Endothelial cell (in vitro differentiated cells): ENCODE measurements around the gene GIPC1. TPM values are rescaled to one million over a fixed set of nuclear protein-coding genes. Genes with fewer than 3 reads are reported as not detected.

Experiments
- DNase-seq: peaks from one replicate; pipeline ENCODE4 v3.0.0; 2021; ENCODE audit warnings: low spot score
- H3K27ac Mint-ChIP-seq: one replicate; pipeline ENCODE4 v1.8.0; 2021; ENCODE audit warnings: mixed read lengths, inconsistent platforms; ENCODE audit not compliant: unreplicated experiment
- H3K27me3 Mint-ChIP-seq: one replicate; pipeline ENCODE4 v1.8.0; 2021; ENCODE audit warnings: mild to moderate bottlenecking, moderate library complexity, mixed read lengths, inconsistent platforms; ENCODE audit not compliant: unreplicated experiment
- H3K36me3 Mint-ChIP-seq: one replicate; pipeline ENCODE4 v1.8.0; 2021; ENCODE audit warnings: mild to moderate bottlenecking, low read depth, mixed read lengths, inconsistent platforms; ENCODE audit not compliant: unreplicated experiment
- H3K4me1 Mint-ChIP-seq: one replicate; pipeline ENCODE4 v1.8.0; 2021; ENCODE audit warnings: mild to moderate bottlenecking, mixed read lengths, inconsistent platforms; ENCODE audit not compliant: unreplicated experiment
- H3K4me3 Mint-ChIP-seq: one replicate; pipeline ENCODE4 v1.8.0; 2021; ENCODE audit warnings: mild to moderate bottlenecking, mixed read lengths, inconsistent platforms; ENCODE audit not compliant: unreplicated experiment
- H3K9me3 Mint-ChIP-seq: one replicate; pipeline ENCODE4 v1.8.0; 2021; ENCODE audit warnings: mixed read lengths, inconsistent platforms; ENCODE audit not compliant: unreplicated experiment
- CTCF ChIP-seq: fragments of 200-600 bp; sonication (generic); IDR thresholded peaks from one replicate; pipeline ENCODE4 v1.5.0; 2021; ENCODE audit warnings: antibody characterized with exemption; ENCODE audit not compliant: unreplicated experiment
- total RNA-seq: library from RNA; stranded (reverse); fragmentation: NEBNext Ultra II Directional; extraction: Animal tissue kit (Norgen Biotek cat#: 25700); gene quantifications from one replicate; pipeline ENCODE4 v1.2.1, GENCODE V29; 2021; ENCODE audit not compliant: unreplicated experiment

The GIPC1 gene
- total RNA-seq, 1 donor from 2014 or later: 106 TPM

DNA sequence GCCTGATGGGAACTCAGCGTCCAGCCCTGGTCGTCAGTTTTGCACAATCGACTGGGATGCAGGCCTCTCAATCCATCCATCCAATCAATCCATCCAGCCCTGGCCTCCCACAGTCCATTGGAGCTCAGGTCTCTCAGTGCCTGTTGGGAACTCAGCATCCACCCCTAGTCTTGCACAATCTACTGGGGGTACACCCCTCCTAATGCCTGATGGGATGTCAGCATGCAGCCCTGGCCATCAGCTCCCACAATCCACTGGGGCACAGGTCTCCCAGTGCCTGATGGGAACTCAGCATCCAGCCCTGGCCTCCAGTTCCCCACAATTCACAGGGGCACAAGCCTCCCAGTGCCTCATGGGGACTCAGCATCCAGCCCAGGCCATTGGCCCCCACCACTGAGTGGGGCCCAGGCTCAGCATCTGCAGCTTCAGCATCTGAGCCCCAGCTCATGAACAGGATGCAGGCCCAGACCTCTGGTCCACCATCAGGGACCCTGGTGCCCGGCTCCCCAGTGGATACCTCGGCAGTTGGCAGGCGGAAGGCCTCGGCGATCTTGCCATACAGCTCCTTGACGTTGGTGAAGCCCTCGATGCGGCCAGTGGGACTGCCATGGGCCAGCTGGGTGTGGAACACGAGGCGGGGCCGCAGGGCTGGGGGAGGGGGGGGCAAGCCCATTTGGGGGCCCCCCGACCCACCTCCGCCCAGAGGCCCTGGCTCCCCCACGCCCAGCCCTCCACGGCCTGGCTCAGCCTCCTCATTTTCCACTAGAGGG, 13.6 kb downstream of the GIPC1 start:
- no peak for TF ChIP-seq CTCF
- H3K4me3 Mint-ChIP-seq: peak overlapping the region; percentile 7
- H3K4me1 Mint-ChIP-seq: peaks cover 2% of the 10 kb centered on the region
- H3K27ac Mint-ChIP-seq: no peak overlapping the region
- DNase-seq: no peak
- peaks cover 21% of the 10 kb centered on the region for H3K36me3 Mint-ChIP-seq
- H3K9me3 Mint-ChIP-seq: no peaks in the 10 kb centered on the region
- H3K27me3 Mint-ChIP-seq: peaks cover 8% of the 10 kb centered on the region

DNA sequence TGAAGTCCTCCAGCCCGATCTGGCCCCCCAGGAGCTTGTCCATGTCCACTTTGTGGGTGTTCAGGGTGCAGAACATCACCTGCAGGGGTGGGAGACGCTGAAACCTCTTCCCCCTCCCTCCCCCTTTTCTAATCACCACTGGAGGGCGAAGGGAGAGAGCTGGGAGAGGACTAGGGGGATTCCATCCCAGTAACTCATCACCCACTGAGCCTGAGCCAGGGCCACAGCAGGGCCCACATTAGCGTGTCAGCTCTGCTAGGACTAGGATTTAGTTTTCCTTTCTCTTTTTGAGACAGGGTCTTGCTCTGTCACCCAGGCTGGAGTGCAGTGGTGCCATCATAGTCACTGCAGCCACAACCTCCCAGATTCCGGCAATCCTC, 15.2 kb downstream of the GIPC1 start:
- H3K27me3 Mint-ChIP-seq: peaks cover 14% of the 10 kb centered on the region
- DNase-seq: no peak
- peaks cover 8% of the 10 kb centered on the region for H3K4me1 Mint-ChIP-seq
- no peaks in the 10 kb centered on the region for H3K9me3 Mint-ChIP-seq
- H3K36me3 Mint-ChIP-seq: peaks cover 23% of the 10 kb centered on the region
- no peak overlapping the region for H3K4me3 Mint-ChIP-seq
- no peak overlapping the region for H3K27ac Mint-ChIP-seq
- no peak for TF ChIP-seq CTCF

DNA sequence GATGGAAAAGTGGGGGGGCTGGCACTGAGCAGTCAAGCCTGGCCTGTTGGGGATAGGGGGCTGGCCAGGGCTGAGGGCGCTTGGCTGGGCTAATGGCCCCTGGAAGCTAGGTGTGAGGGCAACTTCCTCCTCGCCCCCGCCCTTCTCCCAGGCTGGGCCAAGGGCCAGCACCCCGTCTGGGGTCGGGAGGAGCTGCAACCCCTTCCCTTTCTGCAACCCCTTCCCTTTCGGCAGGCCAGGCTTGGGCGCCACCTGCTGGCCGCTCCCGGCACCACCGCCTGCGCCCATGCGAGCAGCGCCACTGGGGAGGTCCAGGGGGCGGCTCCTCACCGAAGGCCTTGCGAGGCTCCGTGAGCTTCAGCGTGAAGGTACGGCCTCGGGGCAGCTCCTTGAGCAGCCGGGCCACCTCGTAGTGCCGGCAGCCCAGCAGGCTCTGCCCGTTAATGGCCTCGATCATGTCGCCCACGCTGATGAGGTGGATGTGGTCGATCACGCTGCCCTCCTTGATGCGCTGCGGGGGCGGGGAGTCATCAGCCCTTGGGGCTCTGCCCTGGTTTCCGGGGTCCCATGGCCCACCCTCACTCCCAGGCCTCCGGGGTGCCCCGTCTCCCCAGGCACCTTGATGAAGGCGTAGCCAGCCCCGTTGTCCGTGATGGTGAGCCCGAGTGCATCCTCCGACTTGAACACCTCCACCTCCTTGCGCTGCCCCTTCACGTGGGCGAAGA, 15.8 kb downstream of the GIPC1 start:
- Mint-ChIP-seq H3K4me3 (no peak overlapping the region), H3K36me3 (peaks cover 23% of the 10 kb centered on the region), H3K27me3 (peaks cover 17% of the 10 kb centered on the region), H3K4me1 (peaks cover 8% of the 10 kb centered on the region), H3K9me3 (no peaks in the 10 kb centered on the region), H3K27ac (no peak overlapping the region)
- peak; percentile 96 for TF ChIP-seq CTCF
- DNase-seq: peak; percentile 88

GRCh38 chr19:14479309-14479974, 16.5 kb downstream of the GIPC1 start:
- Mint-ChIP-seq H3K27me3 (peaks cover 23% of the 10 kb centered on the region), H3K4me3 (no peak overlapping the region), H3K4me1 (peaks cover 8% of the 10 kb centered on the region), H3K27ac (no peak overlapping the region), H3K9me3 (no peaks in the 10 kb centered on the region), H3K36me3 (peaks cover 26% of the 10 kb centered on the region)
- TF ChIP-seq CTCF: no peak
- no peak for DNase-seq
